Fibroblast of pulmonary artery (primary cell): ENCODE measurements around the gene RMI2.
A peak's percentile ranks its signal among the peaks of the same experiment; 100 is the strongest.

Source experiments
- DNase-seq: peaks from one replicate; pipeline ENCODE4 v3.0.0-alpha.2; 2010; ENCODE audit warnings: low read depth
- H3K4me3 ChIP-seq: replicated peaks from 2 replicates; pipeline ENCODE4 v1.5.1; 2011; ENCODE audit warnings: low read depth, mild to moderate bottlenecking, control low read depth, low read length, moderate library complexity
- TF ChIP-seq, protein P1 (sequence below): IDR thresholded peaks from 2 replicates; pipeline ENCODE4 v1.5.1; 2011; ENCODE audit warnings: mild to moderate bottlenecking, control low read depth, low read length, inconsistent platforms; ENCODE audit errors: missing control alignments

The RMI2 gene

DNA sequence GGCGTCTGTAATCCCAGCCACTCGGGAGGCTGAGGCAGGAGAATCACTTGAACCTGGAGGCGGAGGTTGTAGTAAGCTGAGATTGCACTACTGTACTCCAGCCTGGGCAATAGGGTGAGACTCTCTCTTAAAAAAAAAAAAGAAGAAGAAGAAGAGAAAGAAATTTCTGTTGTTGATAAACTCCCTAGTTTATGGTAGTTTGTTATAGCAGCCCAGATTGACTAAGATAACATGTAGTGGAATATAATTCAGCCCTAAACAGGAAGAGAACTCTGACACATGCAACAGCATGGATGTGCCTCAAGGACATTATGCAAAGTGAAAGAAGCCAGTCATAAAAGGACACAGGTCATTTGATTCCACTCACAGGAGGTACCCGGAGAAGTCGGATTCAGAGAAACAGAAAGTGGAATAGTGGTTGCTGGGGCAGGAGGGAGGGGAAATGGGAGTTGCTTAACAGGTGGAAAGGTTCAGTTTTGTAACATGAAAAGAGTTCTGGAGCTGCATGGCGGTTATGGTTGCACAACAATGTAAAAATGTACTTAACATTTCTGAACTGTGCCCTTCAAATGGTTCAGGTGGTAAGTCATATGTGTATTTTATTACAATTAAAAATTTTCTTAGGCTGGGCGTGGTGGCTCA, 38.1 kb upstream of the RMI2 start:
- peak; percentile 27 for DNase-seq
- no peak overlapping the region for H3K4me3 ChIP-seq
- TF ChIP-seq, protein P1, sequence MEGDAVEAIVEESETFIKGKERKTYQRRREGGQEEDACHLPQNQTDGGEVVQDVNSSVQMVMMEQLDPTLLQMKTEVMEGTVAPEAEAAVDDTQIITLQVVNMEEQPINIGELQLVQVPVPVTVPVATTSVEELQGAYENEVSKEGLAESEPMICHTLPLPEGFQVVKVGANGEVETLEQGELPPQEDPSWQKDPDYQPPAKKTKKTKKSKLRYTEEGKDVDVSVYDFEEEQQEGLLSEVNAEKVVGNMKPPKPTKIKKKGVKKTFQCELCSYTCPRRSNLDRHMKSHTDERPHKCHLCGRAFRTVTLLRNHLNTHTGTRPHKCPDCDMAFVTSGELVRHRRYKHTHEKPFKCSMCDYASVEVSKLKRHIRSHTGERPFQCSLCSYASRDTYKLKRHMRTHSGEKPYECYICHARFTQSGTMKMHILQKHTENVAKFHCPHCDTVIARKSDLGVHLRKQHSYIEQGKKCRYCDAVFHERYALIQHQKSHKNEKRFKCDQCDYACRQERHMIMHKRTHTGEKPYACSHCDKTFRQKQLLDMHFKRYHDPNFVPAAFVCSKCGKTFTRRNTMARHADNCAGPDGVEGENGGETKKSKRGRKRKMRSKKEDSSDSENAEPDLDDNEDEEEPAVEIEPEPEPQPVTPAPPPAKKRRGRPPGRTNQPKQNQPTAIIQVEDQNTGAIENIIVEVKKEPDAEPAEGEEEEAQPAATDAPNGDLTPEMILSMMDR, result no peak

DNA sequence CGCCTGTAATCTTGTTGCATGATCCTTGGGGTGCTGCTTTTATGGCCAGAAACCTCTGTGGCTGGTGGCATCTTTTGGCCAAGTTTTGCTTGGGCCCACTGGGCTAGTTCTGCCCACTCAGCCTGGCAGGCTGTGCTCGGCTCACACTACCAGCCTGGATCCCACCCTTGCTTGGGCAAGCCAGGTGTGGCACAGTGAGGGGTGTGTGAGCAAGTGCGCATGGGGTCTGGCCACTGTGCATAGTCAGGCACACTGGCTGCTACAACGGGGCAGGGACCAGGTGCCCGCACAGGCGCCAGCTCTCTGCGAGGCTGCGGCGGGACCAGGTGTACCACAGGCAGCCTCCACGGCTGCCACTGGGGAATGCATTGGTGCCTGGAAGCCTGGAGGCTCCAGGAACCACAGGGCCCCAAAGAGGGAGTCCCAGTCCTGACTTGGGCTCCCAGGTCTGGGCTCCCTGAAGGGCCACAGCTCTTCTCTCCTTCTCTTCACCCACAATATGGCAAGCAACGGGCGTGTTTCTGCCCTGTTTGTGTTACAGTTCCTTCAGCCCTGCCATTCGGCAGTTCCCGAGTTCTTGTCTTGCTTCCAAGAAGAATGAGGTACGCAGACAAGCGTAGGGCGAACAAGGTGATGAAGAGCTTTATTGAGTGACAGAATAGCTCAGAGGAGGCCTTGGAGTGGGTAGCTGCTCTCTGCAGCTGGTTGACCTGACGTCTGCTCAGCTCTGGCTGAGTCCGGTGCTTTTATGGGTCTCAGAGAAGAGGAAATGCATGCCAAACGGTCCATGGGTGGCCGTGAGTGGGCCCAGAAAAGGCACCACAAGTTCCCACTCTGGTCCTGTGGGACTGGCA, 37.4 kb upstream of the RMI2 start:
- TF ChIP-seq, protein P1, result no peak
- H3K4me3 ChIP-seq, result no peak overlapping the region
- DNase-seq, result no peak

DNA sequence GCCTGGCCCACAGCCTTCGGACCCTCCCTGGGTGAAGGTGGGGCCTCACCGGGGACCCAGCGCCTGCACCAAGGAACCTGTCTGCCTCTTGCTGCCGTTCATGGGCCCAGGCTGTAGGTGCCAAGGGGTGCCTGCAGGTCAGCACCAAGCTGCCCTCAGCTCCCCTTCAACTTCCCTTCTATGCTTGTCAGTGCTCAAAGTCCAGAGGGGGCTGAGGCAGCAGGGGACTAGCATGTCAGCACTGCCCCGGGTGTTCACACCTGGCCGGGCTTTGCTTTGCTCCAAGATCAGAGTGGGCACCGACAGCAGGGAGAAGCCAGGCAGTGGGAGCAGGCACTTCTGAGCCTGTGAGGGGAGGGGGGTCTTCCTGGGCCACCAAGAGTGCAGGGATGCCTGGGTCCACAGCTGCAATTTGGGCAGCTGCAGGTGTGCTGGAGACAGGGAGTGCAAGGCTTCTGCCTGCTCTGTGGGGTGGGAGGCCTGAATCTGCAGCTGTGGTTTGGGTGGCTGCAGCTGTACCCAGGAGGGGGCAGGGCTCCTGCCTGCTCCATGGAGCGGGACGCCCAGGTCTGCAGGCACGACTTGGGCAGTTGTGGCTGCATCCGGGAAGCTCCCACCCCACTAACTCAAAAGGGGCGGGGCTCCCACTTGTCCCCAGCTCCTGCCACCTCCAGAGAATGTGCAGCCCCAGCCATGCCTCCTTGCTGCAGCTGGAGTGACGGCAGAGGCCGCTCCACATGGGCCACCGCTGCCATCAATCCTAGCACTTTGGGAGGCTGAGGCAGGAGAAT, 36.6 kb upstream of the RMI2 start:
- TF ChIP-seq, protein P1, result no peak
- no peak overlapping the region for H3K4me3 ChIP-seq
- DNase-seq, result no peak

DNA sequence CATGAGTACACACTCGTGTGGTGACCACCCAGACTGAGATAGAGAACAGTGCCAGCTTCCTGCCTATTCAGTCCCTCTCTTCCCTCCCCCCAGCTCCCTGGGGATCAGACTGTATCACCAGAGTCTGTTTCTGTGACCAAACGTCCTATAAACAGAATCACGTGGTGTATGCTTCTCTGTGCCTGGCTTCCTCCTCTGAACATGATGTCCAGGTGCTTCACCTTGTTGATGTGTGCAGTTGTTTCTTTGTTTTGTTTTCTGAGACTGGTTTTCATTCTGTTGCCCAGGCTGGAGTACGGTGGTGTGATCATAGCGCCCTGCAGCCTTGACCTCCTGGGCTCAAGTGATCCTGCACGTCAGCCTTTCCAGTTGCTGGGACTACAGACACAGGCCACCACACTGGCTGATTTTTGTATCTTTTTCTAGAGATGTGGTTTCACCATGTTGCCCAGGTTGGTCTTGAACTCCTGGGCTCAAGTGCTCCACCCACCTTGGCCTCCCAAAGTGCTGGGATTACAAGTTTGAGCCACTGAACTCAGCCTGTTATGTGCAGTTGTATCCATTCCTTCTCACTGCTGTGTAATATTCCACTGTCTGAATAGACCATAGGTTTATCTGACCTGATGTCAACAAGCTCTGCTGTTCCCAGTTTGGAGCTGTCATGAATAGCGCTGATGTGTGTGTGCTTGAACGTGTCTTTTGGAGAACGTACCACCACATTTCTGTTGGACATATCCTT, 35.2 kb upstream of the RMI2 start:
- no peak for DNase-seq
- no peak overlapping the region for H3K4me3 ChIP-seq
- TF ChIP-seq, protein P1, result no peak

DNA sequence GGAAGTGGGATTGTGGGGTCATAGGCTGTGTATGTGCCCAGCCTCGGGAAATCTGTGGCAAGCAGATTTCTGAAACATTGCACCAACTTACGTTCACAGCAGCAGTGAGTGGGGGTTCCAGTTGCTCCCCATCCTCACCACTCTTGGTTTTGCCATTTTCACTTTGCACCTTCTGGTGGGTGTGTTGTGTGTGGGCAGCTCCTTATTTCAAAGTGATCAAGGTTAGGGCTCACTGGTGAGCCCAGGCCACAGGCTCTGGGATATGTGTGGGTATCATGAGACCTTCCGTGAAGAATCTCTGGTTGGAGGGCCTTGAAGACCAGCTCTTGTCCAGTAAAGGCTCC, 34.7 kb upstream of the RMI2 start:
- H3K4me3 ChIP-seq, result no peak overlapping the region
- TF ChIP-seq, protein P1, result no peak
- DNase-seq, result no peak

DNA sequence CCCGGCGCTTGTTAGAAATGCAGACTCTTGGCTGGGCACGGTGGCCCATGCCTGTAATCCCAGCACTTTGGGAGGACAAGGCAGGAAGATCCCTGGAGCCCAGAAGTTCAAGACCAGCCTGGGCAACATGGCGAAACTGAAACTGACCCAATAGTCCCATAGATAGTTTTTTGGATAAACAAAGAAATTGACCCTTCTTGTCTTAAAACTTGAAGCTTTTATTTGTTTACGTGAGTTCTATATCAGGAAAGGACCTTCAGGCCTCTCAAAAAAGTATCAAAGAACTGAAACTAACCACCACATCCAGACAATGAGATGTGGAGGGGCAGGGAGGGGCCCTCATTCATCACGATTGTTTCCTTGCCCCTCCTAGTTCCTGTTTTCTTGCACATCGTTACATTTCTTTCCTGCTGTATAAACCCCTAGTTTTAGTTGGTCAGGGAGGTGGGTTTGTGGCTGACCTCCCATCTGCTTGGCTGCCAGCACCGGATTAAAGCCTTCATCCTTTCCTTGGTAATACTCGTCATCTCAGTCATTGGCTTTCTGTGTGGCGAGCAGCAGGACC, 34.2 kb upstream of the RMI2 start:
- no peak overlapping the region for H3K4me3 ChIP-seq
- peak; percentile 69 for DNase-seq
- TF ChIP-seq, protein P1, result no peak
